DMS 273 treated with DMSO at 0.1 percent for 48 hours (cell line): ENCODE measurements around the gene DCHS2.

Experiments
- DNase-seq: peaks from one replicate; lab custom pipeline; 2025; lab: John Stamatoyannopoulos, UW

Gene DCHS2

DNA sequence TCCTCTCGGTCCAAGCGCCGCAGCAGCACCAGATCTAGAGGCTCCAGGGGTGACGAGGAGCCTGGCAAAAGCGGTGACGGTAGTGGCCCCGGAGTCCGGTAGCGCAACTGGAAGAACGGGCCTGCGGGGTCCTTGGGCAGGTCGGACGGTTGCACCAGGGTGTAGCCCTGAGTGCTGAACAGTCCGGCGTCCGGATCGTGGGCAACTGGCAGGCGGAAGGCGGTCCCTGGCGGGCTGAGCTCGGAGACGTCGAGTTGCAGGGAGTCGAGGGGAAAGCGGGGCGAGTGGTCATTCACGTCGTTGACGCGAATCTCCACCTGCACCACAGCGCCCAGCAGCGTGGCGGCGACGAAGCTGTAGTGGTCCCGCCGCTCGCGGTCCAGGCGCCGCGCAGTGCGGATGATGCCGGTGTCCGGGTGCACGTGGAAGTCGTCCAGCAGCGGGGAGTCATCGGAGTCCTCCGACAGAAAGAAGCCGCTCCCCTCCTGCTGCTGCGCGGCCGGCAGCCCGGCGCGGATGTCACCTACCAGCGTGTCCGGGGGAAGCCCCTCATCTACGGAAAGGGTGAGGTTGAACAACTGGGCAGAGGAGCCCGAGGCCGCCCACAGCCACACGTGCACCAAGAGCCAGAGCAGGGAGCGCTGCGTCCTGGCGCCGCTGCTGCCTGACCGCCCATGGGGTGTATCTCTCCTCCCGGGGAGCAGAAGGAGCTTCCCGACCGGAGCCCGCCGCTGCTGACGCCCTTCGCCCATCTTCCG is 837 bp downstream of the DCHS2 start:
- DNase-seq = no peak

DNA sequence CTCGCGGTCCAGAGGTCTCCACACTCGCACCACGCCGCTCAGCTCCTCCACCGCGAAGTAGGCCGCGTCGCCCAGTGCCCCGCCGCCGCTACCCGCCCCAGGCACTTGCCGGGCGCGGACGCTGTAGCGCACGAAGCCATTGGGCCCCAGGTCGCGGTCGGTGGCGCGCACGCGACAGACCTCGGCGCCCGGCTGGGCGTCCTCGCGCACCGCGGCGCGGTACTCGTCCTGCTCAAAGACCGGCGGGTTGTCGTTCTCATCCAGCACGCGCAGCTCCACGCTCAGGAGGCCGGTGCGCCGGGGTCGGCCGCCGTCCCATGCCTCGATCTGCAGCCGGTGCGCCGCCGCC is 1.4 kb downstream of the DCHS2 start:
- DNase-seq = no peak

DNA sequence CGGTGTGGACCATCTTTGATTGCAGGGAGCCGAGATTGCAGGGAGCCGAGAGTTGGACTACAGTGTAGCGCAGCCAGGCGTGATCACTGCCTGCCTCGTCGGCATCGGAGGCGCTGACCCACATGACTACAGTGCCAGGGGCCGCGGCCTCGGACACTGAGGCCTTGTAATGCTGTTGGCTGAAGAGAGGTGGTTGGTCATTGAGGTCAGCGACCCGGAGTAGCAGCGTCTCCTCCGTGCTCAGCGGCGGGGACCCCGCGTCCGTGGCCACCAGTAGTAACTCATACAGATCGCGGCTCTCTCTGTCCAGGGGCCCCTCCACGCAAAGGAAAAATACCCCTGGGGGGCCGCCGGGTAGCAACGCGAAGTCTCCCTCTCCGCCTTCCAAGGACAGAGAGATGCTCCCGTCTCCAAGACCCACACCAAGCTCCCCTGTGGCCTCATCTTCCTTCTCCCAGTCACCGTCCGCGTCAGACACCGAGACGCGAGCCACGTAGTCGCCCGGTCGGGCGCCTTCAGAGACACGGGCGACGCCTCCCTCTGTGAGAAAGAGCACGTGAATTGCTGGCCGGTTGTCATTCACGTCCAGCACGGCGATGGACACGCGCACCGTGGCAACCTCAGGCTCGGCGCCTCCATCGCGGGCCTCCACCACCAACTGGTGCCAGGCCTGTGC is 1.9 kb downstream of the DCHS2 start:
- no peak for DNase-seq

DNA sequence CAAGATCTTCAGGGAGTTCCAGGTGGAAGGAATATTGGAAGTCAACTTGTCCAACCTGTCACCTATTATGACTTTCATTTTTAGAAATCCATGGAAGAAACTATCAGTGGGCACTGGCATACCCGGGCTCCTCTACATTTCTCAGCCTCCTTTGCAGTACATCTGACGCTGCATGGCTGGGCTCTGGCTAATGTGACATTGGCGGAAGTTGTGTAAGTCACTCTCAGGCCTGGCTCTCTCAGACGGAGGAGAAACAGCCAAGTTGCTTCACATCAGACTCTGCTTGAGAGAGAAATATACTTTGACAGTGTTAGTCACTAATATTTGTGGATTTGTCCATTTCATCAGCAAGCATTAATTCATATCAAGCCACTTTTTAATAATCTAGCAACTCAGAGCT is 4.5 kb downstream of the DCHS2 start:
- no peak for DNase-seq

DNA sequence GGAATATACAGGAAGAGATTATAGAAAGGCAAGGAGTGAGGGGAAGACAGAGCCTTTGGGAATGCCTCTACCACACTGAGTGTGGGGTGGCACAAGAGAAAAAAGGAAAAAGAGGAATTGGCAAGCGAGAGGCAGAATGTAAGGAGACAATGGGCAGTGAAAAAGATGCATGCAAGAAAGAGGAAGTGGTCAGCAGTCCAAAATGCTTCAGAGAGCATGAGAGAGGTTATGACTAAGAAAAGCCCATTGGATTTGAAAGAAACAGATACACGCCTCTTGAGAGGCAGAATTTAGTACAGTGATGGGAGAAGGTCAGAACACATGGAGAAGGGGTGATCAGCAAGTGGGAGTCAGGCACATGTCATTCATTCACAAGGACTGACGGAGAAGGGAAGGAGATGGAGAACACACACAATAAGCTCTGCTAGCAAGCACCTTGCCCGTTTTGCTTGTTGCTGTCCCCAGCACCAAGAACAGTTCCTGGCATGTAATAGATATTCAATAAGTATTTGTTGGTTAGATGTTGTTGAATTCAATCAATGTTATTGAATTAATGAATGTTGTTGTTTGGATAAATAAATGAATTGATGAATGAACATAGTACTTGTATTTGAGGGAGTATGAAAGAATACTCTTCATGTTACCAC is 6.3 kb downstream of the DCHS2 start:
- DNase-seq = no peak

DNA sequence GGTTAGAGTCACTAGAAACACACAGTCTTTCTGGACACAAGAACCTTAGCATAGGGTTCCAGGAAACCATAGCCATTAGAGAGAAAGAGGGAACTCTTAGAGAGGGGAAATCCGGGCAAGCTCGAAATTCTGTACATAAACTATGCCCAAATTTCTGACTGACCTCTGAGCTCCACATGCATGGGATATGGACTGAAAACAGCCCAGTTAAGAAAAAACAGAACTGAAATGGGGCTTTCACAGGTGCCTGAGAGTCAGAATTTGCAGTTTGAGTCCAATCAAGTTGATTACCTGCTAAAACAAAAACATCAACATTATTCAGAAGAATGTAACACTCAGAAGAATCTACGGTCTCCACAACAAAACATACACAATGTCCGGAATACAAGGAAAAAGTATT is 13.1 kb downstream of the DCHS2 start:
- no peak for DNase-seq

DNA sequence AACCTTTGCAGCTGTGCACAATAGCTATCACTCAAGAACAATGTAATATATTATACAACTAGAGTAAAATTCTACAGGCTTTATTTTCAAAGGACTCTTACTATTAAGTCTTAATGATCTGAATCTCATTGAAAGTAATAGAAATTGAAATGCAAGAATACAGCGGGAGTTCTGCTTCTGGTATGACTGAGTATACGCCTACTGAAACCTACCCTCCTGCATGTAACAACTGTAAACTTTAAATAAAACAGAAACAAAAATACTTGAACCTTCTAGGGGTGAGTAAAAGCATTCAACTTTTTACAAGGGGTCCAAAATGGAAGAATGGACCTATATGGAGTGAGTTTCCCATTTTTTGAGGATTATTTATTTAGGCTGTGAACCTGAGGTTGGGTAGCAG is 13.5 kb downstream of the DCHS2 start:
- DNase-seq = no peak

DNA sequence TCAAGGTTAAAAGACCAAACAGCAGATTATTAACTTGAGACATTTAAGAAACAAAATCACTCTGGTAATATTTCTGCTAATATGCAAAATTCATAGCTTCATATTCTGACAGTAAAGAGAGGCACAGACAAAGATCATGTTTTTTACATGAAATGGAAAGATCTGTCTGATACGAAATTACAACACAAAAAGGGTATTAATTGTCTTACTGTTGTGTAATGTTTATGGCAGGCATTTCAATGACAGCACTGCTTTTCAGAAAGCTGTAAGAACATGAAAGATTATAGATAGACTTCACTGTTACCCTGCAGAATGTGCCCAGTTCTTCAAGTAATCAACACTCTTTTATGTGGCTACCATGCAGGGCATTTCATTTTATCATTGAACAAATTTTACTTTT is 15.4 kb downstream of the DCHS2 start:
- DNase-seq = no peak

DNA sequence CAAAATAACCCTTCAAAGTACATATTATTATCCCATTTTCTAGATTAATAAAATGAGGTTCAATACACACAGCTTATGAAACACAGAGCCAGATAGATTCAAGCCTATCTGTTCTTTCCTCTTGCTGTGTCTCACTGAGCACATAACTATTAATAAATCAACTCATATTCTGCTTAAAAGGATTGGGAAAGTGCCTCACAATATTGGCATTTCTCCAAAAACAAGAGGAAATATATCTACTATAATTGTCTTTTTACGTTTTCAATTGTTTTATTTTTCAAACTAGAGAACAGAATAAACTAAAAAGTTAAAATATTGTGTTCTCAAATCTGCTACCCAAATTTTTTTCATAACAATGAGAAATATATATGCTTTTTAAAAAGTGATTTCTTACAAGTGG is 15.8 kb downstream of the DCHS2 start:
- DNase-seq = no peak

DNA sequence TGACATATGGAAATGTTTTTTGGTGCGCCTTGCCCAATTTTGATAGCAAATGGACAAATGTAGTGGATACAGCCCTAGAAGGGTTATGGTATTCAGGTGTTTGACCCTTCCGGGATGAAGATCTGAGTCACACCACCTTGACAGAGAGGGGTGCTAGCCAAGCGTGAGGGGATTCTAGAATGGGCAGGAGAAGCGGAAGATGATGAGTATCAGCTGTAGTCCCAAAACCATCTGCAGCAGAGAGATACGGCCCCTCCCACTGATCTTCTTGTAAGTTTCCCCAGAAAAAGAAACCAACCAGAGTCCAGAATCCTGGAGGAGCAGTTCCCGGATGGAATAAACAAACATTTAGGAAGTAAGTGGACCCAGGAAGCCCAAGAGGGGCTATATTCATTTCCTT is 18.1 kb downstream of the DCHS2 start:
- DNase-seq = no peak

DNA sequence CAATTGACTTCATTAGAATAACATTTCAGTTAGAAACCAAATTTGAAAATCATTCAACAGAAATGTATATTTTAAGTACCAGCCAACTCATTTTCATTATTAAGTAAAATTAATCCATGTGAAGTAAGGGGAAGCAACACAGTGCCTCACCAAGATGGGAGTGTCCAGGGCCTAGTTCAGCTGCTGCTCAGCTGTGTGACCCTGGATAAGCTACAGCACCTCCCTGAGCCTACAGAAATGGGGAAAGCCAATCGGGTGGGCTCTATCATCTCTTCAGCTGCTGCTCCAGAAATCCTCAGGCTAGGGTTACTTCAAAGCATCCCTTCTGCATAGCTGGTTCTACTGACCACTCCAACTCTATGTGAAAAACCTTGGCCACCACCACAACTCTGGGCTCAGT is 18.7 kb downstream of the DCHS2 start:
- DNase-seq = no peak

DNA sequence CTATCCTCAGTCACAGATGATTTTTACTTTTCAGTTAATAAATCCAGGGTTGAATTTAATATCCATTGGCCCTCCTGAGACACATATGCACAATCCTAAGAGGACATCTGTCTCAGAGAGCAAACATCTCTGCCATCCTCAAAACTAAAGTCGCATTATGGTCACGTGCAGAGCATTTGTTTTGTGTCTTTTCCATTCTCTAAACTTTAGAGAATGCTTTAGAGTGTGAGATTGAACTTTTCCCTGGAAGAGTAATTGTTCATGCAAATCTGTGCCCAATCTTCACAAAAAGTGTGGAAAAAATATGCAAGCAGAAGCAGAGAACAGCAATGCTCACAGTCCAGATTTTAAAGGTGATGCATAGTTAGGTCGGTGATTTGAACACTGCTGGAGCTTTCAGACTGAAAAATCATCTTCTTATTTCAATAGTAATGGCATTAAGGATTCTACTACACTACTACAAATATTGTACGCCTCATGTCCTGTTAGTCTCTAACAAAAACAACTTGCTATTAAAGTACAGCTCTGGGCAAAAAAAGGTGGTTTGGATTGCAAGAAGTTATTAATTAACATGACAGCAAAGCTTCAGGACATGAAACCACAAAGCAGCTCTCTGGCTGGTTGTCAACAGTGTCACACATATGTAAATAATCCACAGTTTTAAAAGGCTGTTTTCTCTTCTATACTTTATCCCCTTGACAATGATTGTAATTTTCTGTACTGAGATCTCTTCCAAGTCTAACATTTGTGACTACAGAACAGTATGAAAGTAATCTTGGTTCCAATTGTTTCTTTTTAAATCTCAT is 19.9 kb downstream of the DCHS2 start:
- DNase-seq = no peak

DNA sequence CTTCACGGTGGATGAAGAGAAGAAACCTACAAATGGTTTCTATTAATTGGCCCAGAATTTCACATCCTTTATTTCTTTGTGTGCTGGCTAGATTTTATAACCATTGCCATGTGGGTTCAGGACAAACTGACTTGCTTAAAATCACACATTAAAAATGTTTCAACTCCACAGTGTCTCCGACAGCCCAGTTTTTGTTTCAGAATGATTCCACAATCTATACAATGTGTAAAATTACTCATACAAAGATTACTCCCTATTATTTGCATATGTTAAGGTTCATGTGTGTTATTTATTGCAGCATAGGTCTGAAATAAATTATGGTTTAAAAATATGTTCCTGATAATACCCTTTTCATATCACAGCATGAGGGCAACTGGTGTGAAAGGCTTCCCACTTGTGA is 20.6 kb downstream of the DCHS2 start:
- DNase-seq = no peak

DNA sequence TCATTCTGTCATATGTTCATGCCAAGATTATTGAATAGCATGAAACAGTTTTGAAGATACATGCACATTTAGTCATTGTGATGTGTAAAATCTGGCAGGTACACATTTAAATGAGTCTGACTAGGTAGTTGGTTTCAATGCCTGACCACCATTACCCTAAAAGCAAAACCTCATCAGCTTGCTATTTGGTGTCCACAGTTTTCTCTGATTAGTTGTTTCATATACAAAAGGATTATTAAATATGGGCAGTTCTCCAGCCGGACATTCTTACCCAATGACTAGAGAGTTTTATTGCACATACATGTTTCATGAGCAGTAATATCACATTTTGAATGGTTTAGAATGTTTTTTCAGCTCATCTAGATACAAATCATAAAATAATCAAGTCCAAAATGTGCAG is 23.7 kb downstream of the DCHS2 start:
- no peak for DNase-seq

DNA sequence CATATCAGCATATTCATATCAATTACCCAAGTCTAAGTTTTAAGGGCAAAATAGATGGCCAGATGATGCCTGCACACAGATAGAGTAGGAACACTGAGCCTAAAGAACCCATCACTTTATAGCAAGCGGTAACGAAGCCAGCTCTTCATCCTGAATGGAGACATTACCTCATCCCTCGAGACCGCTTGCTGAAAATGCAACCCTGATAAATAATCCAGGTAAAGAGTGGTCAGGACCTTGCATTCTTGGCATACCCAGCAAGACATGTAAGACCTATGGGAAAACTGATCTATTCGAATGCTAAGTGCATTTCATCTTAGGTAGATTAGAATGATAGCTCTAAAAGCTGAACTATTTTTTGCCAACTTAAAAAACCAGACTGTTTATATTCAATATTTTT is 25.3 kb downstream of the DCHS2 start:
- no peak for DNase-seq

DNA sequence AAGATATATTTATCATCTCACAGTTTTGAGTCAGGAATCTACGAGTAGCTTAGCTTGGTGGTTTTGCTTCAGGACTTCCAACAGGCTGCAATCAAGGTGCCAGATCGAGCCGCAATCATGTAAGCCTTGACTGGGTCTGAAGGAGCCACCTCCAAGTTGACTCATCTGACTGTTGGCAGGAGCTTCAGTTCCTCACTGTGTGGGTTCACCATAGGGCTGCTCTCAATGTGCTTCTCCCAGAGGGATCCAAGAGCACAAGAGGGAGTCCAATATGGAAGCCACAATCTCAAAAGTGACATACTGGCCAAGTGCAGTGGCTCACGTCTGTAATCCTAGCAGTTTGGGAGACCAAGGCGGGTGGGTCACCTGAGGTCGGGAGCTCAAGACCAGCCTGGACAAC is 26.5 kb downstream of the DCHS2 start:
- no peak for DNase-seq

DNA sequence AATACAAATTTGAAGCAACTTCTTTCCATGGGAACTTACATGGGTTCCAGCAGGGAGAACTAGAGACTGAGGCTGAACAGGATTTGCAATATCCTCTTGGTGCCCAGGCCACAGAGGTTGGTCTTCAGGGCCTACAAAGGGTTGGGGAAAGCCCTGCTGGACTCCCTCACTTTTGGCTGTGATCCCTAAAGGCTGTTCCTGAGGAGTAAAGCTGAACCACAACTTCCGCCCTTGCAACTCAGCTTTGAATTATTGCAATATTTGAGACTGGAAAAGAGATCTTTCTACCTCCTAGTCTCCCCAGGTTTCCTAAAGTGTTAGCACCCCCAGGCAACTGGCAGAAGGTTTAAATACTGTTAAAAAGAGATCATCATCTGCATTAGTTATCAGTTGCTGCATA is 26.9 kb downstream of the DCHS2 start:
- no peak for DNase-seq

DNA sequence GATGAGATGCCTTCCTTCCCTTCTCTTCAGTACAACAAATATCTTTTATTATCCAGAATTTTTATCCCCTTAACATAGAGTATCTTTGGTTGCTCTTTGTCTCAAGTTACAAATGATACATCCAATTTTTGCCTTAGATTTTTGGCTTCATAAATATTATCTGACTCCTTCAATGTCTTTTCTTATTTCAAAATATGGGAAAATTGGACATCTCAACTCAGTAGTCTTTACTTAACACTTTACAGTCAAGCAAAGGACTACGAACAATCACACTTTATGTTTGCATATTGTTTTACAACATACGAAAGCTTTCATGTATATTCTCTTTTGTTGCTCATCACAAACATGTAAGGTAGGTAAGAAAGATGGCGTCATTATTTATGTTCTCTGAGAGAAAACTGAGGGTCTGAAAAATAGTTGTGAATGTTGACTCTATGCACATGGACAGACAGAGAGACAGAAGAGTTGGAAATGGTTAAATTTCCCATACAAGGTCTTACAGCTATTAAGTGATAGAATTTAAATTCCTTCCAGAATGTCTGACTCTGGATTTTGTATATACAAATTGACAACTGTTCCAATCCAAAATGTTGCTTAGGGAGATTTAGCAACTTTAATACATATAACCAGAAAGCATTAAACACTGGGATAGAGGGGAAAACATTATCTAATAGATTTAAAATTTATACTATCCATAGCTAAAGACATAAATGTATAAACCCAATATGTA is 29.4 kb downstream of the DCHS2 start:
- no peak for DNase-seq

DNA sequence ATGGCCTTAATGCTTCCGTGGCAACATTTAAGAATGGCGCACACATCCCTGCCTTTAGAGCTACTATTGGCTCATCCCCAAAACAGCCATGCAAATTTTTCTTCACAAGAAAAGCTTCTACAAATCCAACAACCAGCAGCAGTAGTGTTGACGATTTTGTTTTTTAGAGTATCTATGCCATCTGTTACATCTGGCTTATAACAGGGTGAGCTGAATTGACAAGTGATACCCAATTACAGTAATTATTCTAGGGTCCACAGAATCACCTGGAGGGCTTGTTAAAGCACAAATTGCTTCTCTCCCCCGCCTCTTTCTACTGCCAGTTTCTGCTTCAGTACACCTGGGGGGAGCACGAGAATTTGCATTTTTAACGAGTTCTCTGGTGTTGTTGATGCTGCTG is 34.1 kb downstream of the DCHS2 start:
- DNase-seq = no peak

DNA sequence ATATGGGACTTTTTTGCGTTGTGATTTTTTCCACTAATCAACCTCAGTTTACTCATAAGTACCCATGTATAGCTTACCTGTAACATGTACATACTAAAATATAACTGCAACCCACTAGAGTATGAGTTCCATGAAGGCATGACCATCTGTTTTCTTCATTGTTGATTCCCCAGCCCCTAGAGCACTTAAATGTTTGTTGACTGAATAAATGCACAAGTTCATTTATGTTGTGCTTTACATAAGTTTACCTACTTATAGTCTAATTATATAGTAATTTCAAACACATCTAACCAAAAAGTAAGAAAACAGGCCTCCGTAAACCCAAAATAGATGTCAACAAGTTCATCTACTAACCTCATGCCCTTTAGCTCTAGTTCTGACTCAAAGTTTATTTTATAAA is 34.7 kb downstream of the DCHS2 start:
- no peak for DNase-seq

DNA sequence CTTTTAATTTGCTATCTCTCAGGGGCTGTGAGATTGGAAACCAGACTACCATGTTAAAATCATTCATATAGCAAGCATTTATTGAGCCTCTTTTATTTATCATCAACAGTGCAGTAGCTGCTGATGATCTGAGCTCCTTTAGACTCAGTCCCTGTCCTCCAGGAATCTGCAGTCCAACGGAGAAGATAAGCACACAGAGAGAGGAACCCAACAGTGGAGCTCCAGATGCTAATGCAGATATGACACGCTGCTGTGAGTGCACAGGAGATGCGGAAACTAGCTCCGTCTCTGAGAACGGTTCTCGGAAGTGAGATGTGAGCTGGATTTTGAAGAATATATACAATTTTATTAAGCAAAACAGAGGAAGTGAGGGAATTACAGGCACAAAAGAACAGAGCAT is 35.4 kb downstream of the DCHS2 start:
- no peak for DNase-seq

DNA sequence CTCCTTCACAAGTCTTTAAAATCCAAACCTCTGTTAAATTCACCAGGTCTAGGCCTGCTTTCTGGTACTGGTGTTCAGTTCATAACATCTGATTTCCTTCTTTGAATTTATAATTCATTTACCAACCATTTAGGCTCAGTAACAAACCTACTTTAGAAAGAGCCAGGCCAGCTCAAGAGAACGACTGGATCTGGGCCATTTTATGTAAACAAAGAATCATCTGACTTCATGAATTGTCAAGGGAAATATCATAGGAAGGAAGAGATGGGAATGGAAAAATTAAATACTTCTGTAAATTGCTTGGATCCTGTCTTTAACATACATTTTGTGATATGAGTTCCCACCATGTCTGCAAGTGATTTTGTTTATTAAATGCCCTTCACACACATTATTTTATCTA is 36.5 kb downstream of the DCHS2 start:
- no peak for DNase-seq
